Measurements from ENCODE around the gene BAD. TPM values are rescaled to one million over a fixed set of nuclear protein-coding genes. Genes with fewer than 3 reads are reported as not detected.

BAD gene
- total and polyA plus RNA-seq, 4 donors, result 16.0 to 39.5 (median 30.2) TPM

GRCh38 chr11:64232967-64233315 is 51.5 kb downstream of the BAD start:
- Histone ChIP-seq H3K9ac (ENCODE audit: low read depth in 1 of 2, low read length in 2 of 2) (no peak overlapping the region), H3K27ac (ENCODE audit: low read depth in 1 of 2, low read length in 2 of 2) (no peak overlapping the region), H3K4me3 (ENCODE audit: low read depth in 1 of 3, low read length in 3 of 3) (no peak overlapping the region), H3K36me3 (ENCODE audit: control insufficient read depth in 4 of 4, insufficient read depth in 3 of 4, low read depth in 1 of 4, low read length in 3 of 4) (no peaks in the 10 kb centered on the region), H3K4me1 (ENCODE audit: control insufficient read depth in 4 of 4, insufficient read depth in 4 of 4, low read length in 3 of 4) (peaks cover 15 to 49% (median 30%) of the 10 kb centered on the region in 4 donors), H3K27me3 (ENCODE audit: control insufficient read depth in 4 of 4, insufficient read depth in 4 of 4, low read length in 3 of 4) (no peaks in the 10 kb centered on the region), H3K9me3 (ENCODE audit: control insufficient read depth in 4 of 4, low read length in 3 of 4) (no peaks in the 10 kb centered on the region)
- DNase-seq (ENCODE audit: low spot score), result no peak
- TF ChIP-seq YY1 (IDR thresholded peaks at IDR 0.05), result no peak
- TF ChIP-seq SP1 (IDR thresholded peaks at IDR 0.05), result no peak
- WGBS, result 94% methylated on average over 8 of the region's 8 CpGs

GRCh38 chr11:64232182-64232966 is 52.1 kb downstream of the BAD start:
- no peak overlapping the region for H3K4me3 ChIP-seq (ENCODE audit: low read depth in 1 of 3, low read length in 3 of 3)
- DNase-seq (ENCODE audit: low spot score), result no peak
- H3K27ac ChIP-seq (ENCODE audit: low read depth in 1 of 2, low read length in 2 of 2), result no peak overlapping the region
- no peaks in the 10 kb centered on the region for H3K9me3 ChIP-seq (ENCODE audit: control insufficient read depth in 4 of 4, low read length in 3 of 4)
- H3K36me3 ChIP-seq (ENCODE audit: control insufficient read depth in 4 of 4, insufficient read depth in 3 of 4, low read depth in 1 of 4, low read length in 3 of 4), result no peaks in the 10 kb centered on the region
- H3K4me1 ChIP-seq (ENCODE audit: control insufficient read depth in 4 of 4, insufficient read depth in 4 of 4, low read length in 3 of 4), result peaks cover 12 to 46% (median 29%) of the 10 kb centered on the region in 4 donors
- no peaks in the 10 kb centered on the region for H3K27me3 ChIP-seq (ENCODE audit: control insufficient read depth in 4 of 4, insufficient read depth in 4 of 4, low read length in 3 of 4)
- 93% methylated on average over 15 of the region's 15 CpGs for WGBS
- H3K9ac ChIP-seq (ENCODE audit: low read depth in 1 of 2, low read length in 2 of 2), result no peak overlapping the region
- no peak for TF ChIP-seq MAX (IDR thresholded peaks at IDR 0.05)
- no peak for TF ChIP-seq GABPA (IDR thresholded peaks at IDR 0.05 in 1 of 2, conservative IDR thresholded peaks at IDR 0.05 in 1 of 2)
- no peak for TF ChIP-seq ZBTB33 (IDR thresholded peaks at IDR 0.05)
- TF ChIP-seq SP1 (IDR thresholded peaks at IDR 0.05), result no peak
- TF ChIP-seq CTCF (IDR thresholded peaks at IDR 0.05; ENCODE audit: low read depth, low read length, missing input control), result no peak
- no peak for TF ChIP-seq TAF1 (conservative IDR thresholded peaks at IDR 0.05)
- no peak for TF ChIP-seq JUND (IDR thresholded peaks at IDR 0.05)
- TF ChIP-seq REST (IDR thresholded peaks at IDR 0.05), result no peak
- no peak for TF ChIP-seq FOXA1 (IDR thresholded peaks at IDR 0.05)
- no peak for TF ChIP-seq YY1 (IDR thresholded peaks at IDR 0.05)
